ENCODE results near the gene HECTD3. TPM values are rescaled to one million over a fixed set of nuclear protein-coding genes. Genes with fewer than 3 reads are reported as not detected.

HECTD3 gene
- total RNA-seq, 1 experiment from 2014 or later = 25.5 TPM

DNA sequence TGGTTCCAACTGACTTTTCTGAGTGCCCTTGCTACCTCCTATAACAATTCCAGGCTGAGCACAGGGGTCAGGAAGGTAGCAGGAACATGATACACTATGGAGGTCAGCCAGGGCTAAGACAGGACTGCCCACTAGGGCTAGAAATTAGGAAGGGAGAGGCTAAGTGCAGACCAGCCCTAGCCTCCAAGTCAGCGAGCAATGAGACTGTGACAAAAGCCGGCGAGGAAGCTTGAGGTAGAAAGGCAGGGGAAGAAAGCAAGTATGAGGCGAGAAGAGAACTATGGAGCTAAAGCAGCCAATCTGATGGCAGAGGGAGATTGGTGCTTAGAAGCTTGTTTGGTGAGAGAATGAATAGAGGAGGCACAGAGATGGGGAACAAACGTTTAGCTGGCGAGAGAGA, 5.6 kb upstream of the HECTD3 start:
- Histone ChIP-seq H3K27ac (ENCODE audit: low read depth, low read length) (no peak overlapping the region), H3K79me2 (ENCODE audit: insufficient read depth, low read length) (peaks cover 8% of the 10 kb centered on the region; the same call in 1 of the 2 replicates), H3K36me3 (ENCODE audit: control insufficient read depth in 1 of 2, insufficient read depth in 2 of 2, low read length in 2 of 2) (no peaks in the 10 kb centered on the region), H3K9me3 (ENCODE audit: control insufficient read depth in 1 of 2, insufficient read depth in 1 of 2, low read depth in 1 of 2, low read length in 2 of 2) (no peaks in the 10 kb centered on the region), H2AFZ (ENCODE audit: low read depth, low read length, poor library complexity, severe bottlenecking) (no peak overlapping the region), H3K9ac (ENCODE audit: low read length) (no peak overlapping the region), H3K9me2 (ENCODE audit: insufficient read depth) (no peaks in the 10 kb centered on the region), H3K4me1 (ENCODE audit: control insufficient read depth in 1 of 2, insufficient read depth in 2 of 2, low read length in 2 of 2) (peaks cover 5 to 15% of the 10 kb centered on the region in 2 experiments; a peak in 2 of 4 replicates), H4K20me1 (ENCODE audit: insufficient read depth) (no peaks in the 10 kb centered on the region), H3K4me2 (ENCODE audit: low read length) (no peak overlapping the region), H3K4me3 (replicated peaks in 1 of 2; ENCODE audit: low read depth in 1 of 2, low read length in 2 of 2) (no peak overlapping the region), H3K27me3 (ENCODE audit: insufficient read depth, low read length) (no peaks in the 10 kb centered on the region)
- RAD21 ChIA-PET (ENCODE audit: low non-redundant PET in 1 of 2, low total read pairs in 2 of 2, uncharacterized antibody in 2 of 2, unreplicated experiment in 2 of 2) = interaction anchor here in 1 of 2 experiments (1.0 kb wide), 1 partner anchor 287 kb away, joined by 5 read pairs; no protein-coding TSS in a partner anchor
- CTCF ChIA-PET = interaction anchor here (4.3 to 11.9 kb wide), 2 partner anchors 283 to 476 kb away, joined by 32 to 214 read pairs; partner anchors contain the start of gene TESK2
- no TSS peak for BruUV-seq (replicated peaks)
- POLR2A ChIA-PET = interaction anchor here (1.2 kb wide), 1 partner anchor 287 kb away, joined by 3 read pairs; no protein-coding TSS in a partner anchor
- no peak for DNase-seq (ENCODE audit: low read depth, low spot score)
- ATAC-seq = no peak
- TF ChIP-seq ZNF274 (IDR thresholded peaks at IDR 0.05; ENCODE audit: low read depth, low read length) = no peak
- TF ChIP-seq, protein P1, sequence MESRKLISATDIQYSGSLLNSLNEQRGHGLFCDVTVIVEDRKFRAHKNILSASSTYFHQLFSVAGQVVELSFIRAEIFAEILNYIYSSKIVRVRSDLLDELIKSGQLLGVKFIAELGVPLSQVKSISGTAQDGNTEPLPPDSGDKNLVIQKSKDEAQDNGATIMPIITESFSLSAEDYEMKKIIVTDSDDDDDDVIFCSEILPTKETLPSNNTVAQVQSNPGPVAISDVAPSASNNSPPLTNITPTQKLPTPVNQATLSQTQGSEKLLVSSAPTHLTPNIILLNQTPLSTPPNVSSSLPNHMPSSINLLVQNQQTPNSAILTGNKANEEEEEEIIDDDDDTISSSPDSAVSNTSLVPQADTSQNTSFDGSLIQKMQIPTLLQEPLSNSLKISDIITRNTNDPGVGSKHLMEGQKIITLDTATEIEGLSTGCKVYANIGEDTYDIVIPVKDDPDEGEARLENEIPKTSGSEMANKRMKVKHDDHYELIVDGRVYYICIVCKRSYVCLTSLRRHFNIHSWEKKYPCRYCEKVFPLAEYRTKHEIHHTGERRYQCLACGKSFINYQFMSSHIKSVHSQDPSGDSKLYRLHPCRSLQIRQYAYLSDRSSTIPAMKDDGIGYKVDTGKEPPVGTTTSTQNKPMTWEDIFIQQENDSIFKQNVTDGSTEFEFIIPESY (IDR thresholded peaks at IDR 0.05; ENCODE audit: extremely low read depth, insufficient replicate concordance, low read length) = no peak
- TF ChIP-seq ZFX (IDR thresholded peaks at IDR 0.05) = no peak
- TF ChIP-seq, protein P2, sequence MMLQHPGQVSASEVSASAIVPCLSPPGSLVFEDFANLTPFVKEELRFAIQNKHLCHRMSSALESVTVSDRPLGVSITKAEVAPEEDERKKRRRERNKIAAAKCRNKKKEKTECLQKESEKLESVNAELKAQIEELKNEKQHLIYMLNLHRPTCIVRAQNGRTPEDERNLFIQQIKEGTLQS (IDR thresholded peaks at IDR 0.05) = no peak
- no peak for TF ChIP-seq FOSL1 (IDR thresholded peaks at IDR 0.05; ENCODE audit: low read depth)
- intact Hi-C loops (cut with micrococcal nuclease) = loop anchor here (10.0 kb wide), 1 partner anchor 888 kb away; no protein-coding TSS in a partner anchor

Data from HCT116 (cell line).